GM12874 (cell line): ENCODE data around the gene KRTAP21-1.

Source experiments
- CTCF ChIP-seq: IDR thresholded peaks from 2 replicates; pipeline ENCODE4 v1.5.1; 2011; ENCODE audit warnings: low read depth, mild to moderate bottlenecking, control low read depth, low read length, moderate library complexity; ENCODE audit not compliant: insufficient read depth

KRTAP21-1 gene

GRCh38 chr21:30747159-30747558 is 8.1 kb downstream of the KRTAP21-1 start, which contains the start of gene KRTAP21-2:
Gene KRTAP21-2, minus strand, starts transcription at chr21:30747259. Its CDS starts 57 bp downstream, at chr21:30747202.
- no peak for TF ChIP-seq CTCF

GRCh38 chr21:30740462-30740861 is 14.8 kb downstream of the KRTAP21-1 start:
- TF ChIP-seq CTCF: no peak

- TF ChIP-seq CTCF: no peak
Measured at GRCh38 chr21:30733026-30733425, 22.2 kb downstream of the KRTAP21-1 start.

- TF ChIP-seq CTCF: no peak
Measured at GRCh38 chr21:30726726-30727125, 28.5 kb downstream of the KRTAP21-1 start.

GRCh38 chr21:30719401-30719800 is 35.8 kb downstream of the KRTAP21-1 start:
- TF ChIP-seq CTCF: no peak

GRCh38 chr21:30718239-30718909 is 36.9 kb downstream of the KRTAP21-1 start, which contains the start of gene KRTAP21-3:
Gene KRTAP21-3, minus strand, starts transcription at chr21:30718777. Its CDS starts 18 bp downstream, at chr21:30718759.
- TF ChIP-seq CTCF: no peak

GRCh38 chr21:30717105-30717504 is 38.1 kb downstream of the KRTAP21-1 start:
- TF ChIP-seq CTCF: no peak
